ENCODE measurements around the gene THADA.

The THADA gene

GRCh38 chr2:43472527-43473194, 123.2 kb downstream of the THADA start (continued):
- TF ChIP-seq ZNF132 (tag by site-specific recombination; IDR thresholded peaks at IDR 0.05; ENCODE audit: borderline replicate concordance) = no peak
- TF ChIP-seq ZNF792 (tag by site-specific recombination; IDR thresholded peaks at IDR 0.05) = no peak
- no peak for TF ChIP-seq ZNF155 (tag by site-specific recombination; IDR thresholded peaks at IDR 0.05)
- no peak for TF ChIP-seq ZNF366 (tag by site-specific recombination; conservative IDR thresholded peaks at IDR 0.05)
- TF ChIP-seq ZNF433 (tag by site-specific recombination; IDR thresholded peaks at IDR 0.05; ENCODE audit: low read depth) = no peak

- H3K4me3 ChIP-seq (ENCODE audit: low read depth, low read length) = no peak overlapping the region
- TF ChIP-seq ZNF324 (tag by site-specific recombination; IDR thresholded peaks at IDR 0.05) (no peak), ZSCAN18 (tag by site-specific recombination; IDR thresholded peaks at IDR 0.05) (no peak), ZNF639 (tag by site-specific recombination; IDR thresholded peaks at IDR 0.05) (no peak), ZNF791 (tag by site-specific recombination; IDR thresholded peaks at IDR 0.05) (no peak), HOXC10 (CRISPR knock-in tag; IDR thresholded peaks at IDR 0.05) (no peak), ZSCAN23 (tag by site-specific recombination; IDR thresholded peaks at IDR 0.05) (no peak), ZNF624 (tag by site-specific recombination; IDR thresholded peaks at IDR 0.05) (no peak), BCL6B (tag by site-specific recombination; IDR thresholded peaks at IDR 0.05) (0 out of 2 replicates have a peak, but pooled peaks have one; percentile 37), ZNF223 (tag by site-specific recombination; IDR thresholded peaks at IDR 0.05) (no peak)
- no peaks in the 10 kb centered on the region for H3K4me1 ChIP-seq (ENCODE audit: control insufficient read depth, insufficient read depth, low read length)
- peaks cover 0 to 3% of the 10 kb centered on the region in 2 experiments; a peak in 1 of 3 replicates for H3K36me3 ChIP-seq (ENCODE audit: control insufficient read depth in 2 of 2, insufficient read depth in 1 of 2, low read length in 2 of 2)
- no peaks in the 10 kb centered on the region for H3K9me3 ChIP-seq (ENCODE audit: control insufficient read depth, insufficient read depth, low read depth, low read length)
- CTCF ChIA-PET = interaction anchor here (1.1 kb wide), 1 partner anchor 14 kb away, joined by 3 read pairs; no protein-coding TSS in a partner anchor
- POLR2A ChIA-PET = no interaction called here
- no peak overlapping the region for H3K27ac ChIP-seq (ENCODE audit: extremely low read depth, low read depth, low read length)
These were observed 126.1 kb downstream of the THADA start for GRCh38 chr2:43469713-43470112.

- no peak for TF ChIP-seq KLF1 (tag by site-specific recombination; IDR thresholded peaks at IDR 0.05)
- no peak for TF ChIP-seq ZNF37A (tag by site-specific recombination; IDR thresholded peaks at IDR 0.05)
- no peak for TF ChIP-seq ZFP37 (tag by site-specific recombination; IDR thresholded peaks at IDR 0.05)
- TF ChIP-seq ZNF571 (tag by site-specific recombination; IDR thresholded peaks at IDR 0.05) = no peak
- TF ChIP-seq ZBTB21 (tag by site-specific recombination; IDR thresholded peaks at IDR 0.05) = no peak
- TF ChIP-seq ATF2 (tag by site-specific recombination; IDR thresholded peaks at IDR 0.05; ENCODE audit: low read depth) = no peak
- TF ChIP-seq HOXD13 (CRISPR knock-in tag; IDR thresholded peaks at IDR 0.05; ENCODE audit: borderline replicate concordance) = no peak
- TF ChIP-seq ZNF76 (tag by site-specific recombination; IDR thresholded peaks at IDR 0.05; ENCODE audit: borderline replicate concordance, low read depth) = no peak
- no peak for TF ChIP-seq GLIS2 (tag by site-specific recombination; IDR thresholded peaks at IDR 0.05)
- TF ChIP-seq SP3 (tag by site-specific recombination; IDR thresholded peaks at IDR 0.05) = no peak
- TF ChIP-seq ZNF514 (tag by site-specific recombination; IDR thresholded peaks at IDR 0.05) = no peak
- no peak overlapping the region for H3K4me3 ChIP-seq (ENCODE audit: low read depth, low read length)
- no peaks in the 10 kb centered on the region for H3K4me1 ChIP-seq (ENCODE audit: control insufficient read depth, insufficient read depth, low read length)
- no peak overlapping the region for H3K27ac ChIP-seq (ENCODE audit: extremely low read depth, low read depth, low read length)
- peaks cover 0 to 3% of the 10 kb centered on the region in 2 experiments; a peak in 1 of 3 replicates for H3K36me3 ChIP-seq (ENCODE audit: control insufficient read depth in 2 of 2, insufficient read depth in 1 of 2, low read length in 2 of 2)
- ChIA-PET POLR2A (no interaction called here), CTCF (interaction anchor here (0.6 to 1.1 kb wide), 2 partner anchors 15 to 240 kb away, joined by 3 to 6 read pairs; no protein-coding TSS in a partner anchor)
- H3K9me3 ChIP-seq (ENCODE audit: control insufficient read depth, insufficient read depth, low read depth, low read length) = no peaks in the 10 kb centered on the region
These were observed 126.7 kb downstream of the THADA start for GRCh38 chr2:43469094-43469493.

All from HEK293 (cell line).